Activated CD8-positive, alpha-beta memory T cell treated with anti-CD3 and anti-CD28 coated beads, Interleukin-2, amount 50 U/mL, for 4 hours (primary cell): ENCODE results near the gene TMIGD3.

ENCODE experiments used
- DNase-seq: peaks from one replicate; pipeline ENCODE4 v3.0.0-alpha.2; 2020

Gene TMIGD3

GRCh38 chr1:111507411-111508201 is 4.2 kb upstream of the TMIGD3 start:
- peak; percentile 61 for DNase-seq

- no peak for DNase-seq
Measured at GRCh38 chr1:111506561-111506960, 3.1 kb upstream of the TMIGD3 start.

- no peak for DNase-seq
Measured at GRCh38 chr1:111505641-111506119, 2.2 kb upstream of the TMIGD3 start.

DNA sequence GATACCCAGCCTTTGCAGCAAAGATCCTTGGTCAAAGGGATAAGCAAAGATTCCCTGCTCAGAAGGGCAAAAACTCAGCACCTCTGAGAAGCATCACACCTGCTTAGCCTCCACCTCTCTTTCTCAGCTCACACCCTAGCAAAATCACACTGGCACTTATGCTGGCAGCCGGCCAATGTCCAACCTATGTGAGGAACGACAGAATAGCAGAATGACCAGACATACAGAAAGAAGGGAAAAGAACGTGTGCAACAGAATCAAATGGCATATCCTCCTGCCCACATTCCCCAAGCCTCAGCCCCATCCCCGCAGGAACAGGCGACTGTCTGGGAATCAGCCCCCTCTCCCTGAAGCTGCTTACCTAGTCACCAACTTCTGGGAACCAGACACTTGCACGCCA is 664 bp upstream of the TMIGD3 start:
- no peak for DNase-seq

GRCh38 chr1:111501645-111502044 is 1.8 kb downstream of the TMIGD3 start:
- DNase-seq, result no peak

GRCh38 chr1:111499026-111499785 is 4.2 kb downstream of the TMIGD3 start:
- no peak for DNase-seq

GRCh38 chr1:111497592-111497991 is 5.8 kb downstream of the TMIGD3 start:
- DNase-seq, result no peak

DNA sequence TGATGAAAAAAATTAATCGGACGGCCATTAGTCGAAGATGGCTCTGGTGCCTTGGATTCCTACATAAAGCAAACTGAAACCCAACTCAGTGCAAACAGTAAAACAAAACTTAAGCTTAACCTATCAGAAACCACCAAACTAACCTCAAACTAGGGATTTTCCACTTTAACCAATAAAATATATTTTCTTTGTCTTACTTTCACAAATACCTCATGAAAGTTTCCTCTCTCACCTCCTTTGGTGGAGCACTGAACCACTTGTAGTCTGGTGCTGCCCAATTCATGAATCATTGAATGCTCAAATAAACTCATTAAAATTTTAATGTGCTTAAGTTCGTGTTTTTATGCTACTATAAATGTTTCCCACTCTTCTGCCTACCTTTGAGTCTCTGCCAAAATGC is 7.0 kb downstream of the TMIGD3 start:
- DNase-seq, result no peak

DNA sequence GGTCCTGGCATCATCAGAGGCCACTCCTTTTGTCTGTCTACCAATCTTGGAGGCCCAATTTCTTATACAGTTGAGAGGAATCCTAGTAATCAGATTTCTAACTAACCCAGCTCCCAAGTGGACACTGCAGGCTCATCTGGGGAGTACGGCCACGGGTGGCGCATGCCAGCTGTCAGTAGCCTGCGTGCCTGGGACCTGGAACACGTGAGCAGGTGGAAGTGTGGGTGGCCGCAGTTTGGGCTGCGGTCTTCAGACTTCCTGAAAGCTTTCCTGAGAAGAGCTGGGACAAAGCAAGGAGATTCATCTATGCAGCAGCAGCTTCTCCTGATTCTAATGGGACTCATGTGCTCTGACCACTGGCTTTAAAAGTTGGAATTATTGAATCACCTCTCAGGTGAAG is 12.4 kb downstream of the TMIGD3 start:
- no peak for DNase-seq

DNA sequence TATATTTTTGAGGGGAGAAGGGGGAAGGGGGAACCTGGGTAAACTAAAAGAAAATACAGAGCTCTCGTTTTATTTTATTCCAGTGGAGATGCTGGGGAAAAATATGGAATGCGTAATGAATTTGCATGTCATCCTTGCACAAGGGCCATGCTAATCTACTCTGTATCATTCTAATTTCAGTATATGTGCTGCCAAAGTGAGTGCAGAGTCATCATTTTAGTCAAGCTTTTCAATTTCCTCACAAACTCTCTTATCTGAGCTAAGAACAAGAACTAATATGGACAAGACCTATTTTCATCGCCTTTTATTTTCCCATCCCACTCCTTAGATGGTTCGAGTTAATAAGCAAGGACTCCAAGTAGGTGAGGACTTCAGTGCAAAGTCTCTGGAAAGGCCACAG is 13.2 kb downstream of the TMIGD3 start:
- DNase-seq, result no peak

DNA sequence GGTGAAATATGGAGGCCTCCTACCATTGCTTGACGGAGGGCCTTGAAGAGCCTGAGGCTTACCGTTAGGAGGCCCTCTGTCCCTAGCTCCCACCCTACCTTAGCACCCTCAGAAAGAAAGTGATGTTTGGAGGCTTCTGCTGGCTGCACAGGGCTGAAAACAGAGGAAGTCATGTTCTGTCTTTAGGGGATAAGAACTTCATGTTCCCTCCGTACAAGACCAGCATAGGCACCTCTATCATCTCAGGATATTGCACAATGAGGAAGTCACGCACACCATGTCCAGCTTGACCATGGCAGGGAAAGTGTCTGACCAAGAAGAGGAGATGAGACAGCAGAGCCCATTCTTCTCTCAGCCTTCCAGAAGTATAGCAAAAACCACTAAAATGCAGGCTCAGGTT is 13.8 kb downstream of the TMIGD3 start:
- DNase-seq, result no peak

GRCh38 chr1:111488669-111489068 is 14.8 kb downstream of the TMIGD3 start:
- no peak for DNase-seq

GRCh38 chr1:111487133-111487532 is 16.3 kb downstream of the TMIGD3 start:
- DNase-seq, result no peak

DNA sequence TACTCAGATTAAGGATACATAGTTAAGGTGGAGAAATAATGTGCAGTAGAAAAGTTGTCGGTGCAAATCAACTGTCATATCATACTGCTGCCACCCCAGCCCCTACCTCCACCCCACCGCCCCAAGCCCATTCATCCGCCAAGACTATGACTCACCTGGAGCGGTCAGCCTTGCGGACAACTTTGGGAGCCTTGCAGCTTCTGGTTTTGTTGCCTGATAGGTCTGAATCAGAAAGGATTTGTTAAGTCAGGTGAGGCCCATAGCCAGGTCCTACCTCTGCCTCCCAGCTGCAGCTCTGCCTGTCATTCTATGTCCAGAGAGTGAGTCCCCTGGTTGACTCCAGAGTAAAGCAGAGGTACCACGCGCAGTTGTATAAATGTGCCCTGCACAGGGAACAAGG is 17.0 kb downstream of the TMIGD3 start:
- no peak for DNase-seq

DNA sequence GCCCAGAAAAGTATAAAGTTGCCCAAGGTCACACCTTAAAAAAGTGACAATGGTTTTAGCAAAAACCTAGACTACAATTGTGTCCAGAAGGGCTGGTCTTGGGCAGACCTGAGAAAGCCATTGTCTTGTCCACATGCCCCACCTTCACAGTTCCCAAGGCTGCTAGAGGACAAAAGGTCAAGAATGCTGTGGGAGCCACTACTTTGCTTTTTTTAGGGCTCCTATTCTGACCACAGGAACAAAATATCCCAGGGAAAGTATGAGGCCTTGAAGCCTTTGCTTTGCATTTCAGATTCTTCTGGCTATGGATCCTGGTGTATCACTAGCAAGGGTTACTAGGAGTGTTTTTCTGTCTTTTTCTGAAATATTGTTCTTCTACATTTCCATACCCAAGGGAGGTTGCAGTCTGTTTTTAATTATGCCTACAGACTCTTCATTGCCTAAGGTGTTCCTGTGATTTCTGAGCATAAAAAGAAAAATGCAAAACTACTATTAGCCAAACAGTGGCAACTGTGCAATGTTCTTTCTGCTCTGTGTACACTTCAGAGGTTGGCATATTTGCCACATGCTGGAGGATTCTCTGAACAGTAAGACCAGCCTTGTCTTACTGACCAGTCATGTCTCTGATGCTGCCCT is 18.9 kb downstream of the TMIGD3 start:
- DNase-seq, result no peak

DNA sequence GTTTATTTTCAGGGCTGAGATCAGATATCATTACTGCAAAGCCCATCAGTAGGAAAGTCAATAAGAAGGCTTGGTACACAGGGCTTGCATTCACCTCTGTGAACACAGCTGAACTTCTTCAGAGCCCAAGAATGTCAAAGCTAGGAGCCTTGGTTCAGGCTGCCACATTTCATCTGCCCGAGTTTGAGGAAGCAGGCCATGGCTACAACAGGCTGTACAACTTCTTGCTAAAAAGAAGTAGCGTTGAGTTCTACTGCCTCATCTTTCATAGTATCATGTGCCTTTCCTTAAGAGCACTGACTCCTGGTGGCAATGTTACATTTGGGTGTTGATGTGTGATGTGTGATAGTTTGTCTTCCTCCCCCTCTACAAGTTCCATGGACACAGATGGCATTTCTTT is 19.6 kb downstream of the TMIGD3 start:
- no peak for DNase-seq

DNA sequence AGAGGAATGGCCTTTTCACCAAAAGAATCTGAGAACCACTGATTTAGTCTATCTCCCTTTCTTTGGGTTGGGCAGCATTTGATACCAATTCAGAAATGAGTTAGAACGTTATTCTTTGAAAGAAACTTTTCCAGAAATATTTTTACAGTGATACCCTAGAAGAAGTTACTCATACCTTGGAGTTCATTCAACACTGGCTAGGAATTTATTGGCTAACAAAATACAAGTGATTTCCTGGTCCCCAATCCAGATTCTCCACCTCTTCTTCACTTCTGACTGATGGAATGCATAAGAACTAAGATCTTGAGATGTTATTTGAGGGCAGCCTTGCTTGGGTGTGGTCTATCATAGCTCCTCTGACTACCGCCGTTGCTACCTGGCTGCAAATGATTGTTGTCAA is 20.3 kb downstream of the TMIGD3 start:
- DNase-seq, result no peak

- peak; percentile 55 for DNase-seq
Measured at GRCh38 chr1:111481387-111482221, 21.8 kb downstream of the TMIGD3 start.

GRCh38 chr1:111480674-111481073 is 22.8 kb downstream of the TMIGD3 start:
- no peak for DNase-seq

DNA sequence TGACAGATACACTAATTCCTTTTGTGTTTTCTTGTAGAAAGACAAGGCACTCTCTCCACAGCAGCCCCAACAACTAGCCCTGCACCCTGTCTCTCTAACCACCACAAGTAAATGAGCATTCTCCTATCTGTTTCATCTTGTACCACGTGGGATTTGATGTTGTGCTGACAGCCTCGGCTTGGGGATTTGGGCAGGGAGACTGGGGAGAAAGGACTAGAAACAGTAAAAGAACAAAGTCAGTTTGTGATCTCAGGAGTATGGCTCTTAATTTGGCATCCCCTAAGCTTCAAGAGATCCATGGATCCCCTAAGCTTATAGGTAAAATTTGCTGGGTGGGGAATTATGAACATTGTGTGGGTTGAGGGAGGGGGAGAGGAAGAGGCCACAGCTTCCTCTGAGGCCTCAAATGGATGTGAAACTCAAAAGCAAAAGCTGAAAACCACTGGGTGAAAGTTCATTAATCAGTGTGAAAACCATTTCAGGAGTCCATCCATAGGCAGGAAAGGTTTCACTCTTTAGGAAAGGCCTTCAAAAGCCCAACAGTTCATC is 26.6 kb downstream of the TMIGD3 start:
- DNase-seq, result no peak

GRCh38 chr1:111476214-111476613 is 27.2 kb downstream of the TMIGD3 start:
- no peak for DNase-seq

- DNase-seq, result no peak
Measured at GRCh38 chr1:111475701-111476100, 27.7 kb downstream of the TMIGD3 start.

- DNase-seq, result no peak
Measured at GRCh38 chr1:111474521-111474920, 28.9 kb downstream of the TMIGD3 start.
